Astrocyte (in vitro differentiated cells and primary cell): Measurements from ENCODE around the gene OSTM1. TPM values are rescaled to one million over a fixed set of nuclear protein-coding genes. Genes with fewer than 3 reads are reported as not detected.
A peak's percentile ranks its signal among the peaks of the same experiment; 100 is the strongest.

ENCODE experiments used
- DNase-seq: peaks from one replicate; pipeline ENCODE4 v3.0.0-alpha.2; 2010; ENCODE audit warnings: low read depth
- FAIRE-seq: peaks from 2 replicates; lab custom pipeline; 2011; peaks lifted over from hg19 to GRCh38; lab: Jason Lieb, UNC
- H2AFZ ChIP-seq: 2 replicates; pipeline ENCODE4 v1.6.0; 2012; ENCODE audit warnings: low read depth, low read length, inconsistent platforms
- H3K27ac ChIP-seq: 2 replicates; pipeline ENCODE4 v1.5.1; 2011; ENCODE audit warnings: low read depth, low read length, inconsistent platforms
- H3K27me3 ChIP-seq: 2 replicates; pipeline ENCODE4 v1.6.0; 2011; ENCODE audit warnings: low read length, inconsistent platforms; ENCODE audit not compliant: insufficient read depth
- H3K36me3 ChIP-seq: 2 replicates; pipeline ENCODE4 v1.5.1; 2011; ENCODE audit warnings: low read length, inconsistent platforms; ENCODE audit not compliant: insufficient read depth
- H3K4me1 ChIP-seq: 2 replicates; pipeline ENCODE4 v1.5.1; 2011; ENCODE audit warnings: low read length, inconsistent platforms; ENCODE audit not compliant: insufficient read depth
- H3K4me2 ChIP-seq: 2 replicates; pipeline ENCODE4 v1.6.0; 2012; ENCODE audit warnings: low read length, inconsistent platforms
- H3K4me3 ChIP-seq: 2 replicates; pipeline ENCODE4 v1.5.1; 2011; ENCODE audit warnings: low read depth, mild to moderate bottlenecking, low read length, inconsistent platforms; ENCODE audit not compliant: insufficient read depth
- H3K79me2 ChIP-seq: 2 replicates; pipeline ENCODE4 v1.6.0; 2012; ENCODE audit warnings: mild to moderate bottlenecking, low read length, inconsistent platforms; ENCODE audit not compliant: insufficient read depth
- H3K9ac ChIP-seq: 2 replicates; pipeline ENCODE4 v1.6.0; 2012; ENCODE audit warnings: mild to moderate bottlenecking, low read length, inconsistent platforms
- H3K9me3 ChIP-seq: 2 replicates; pipeline ENCODE4 v1.5.1; 2012; ENCODE audit warnings: low read depth, mild to moderate bottlenecking, low read length, inconsistent platforms; ENCODE audit not compliant: insufficient read depth
- H4K20me1 ChIP-seq: 2 replicates; pipeline ENCODE4 v1.6.0; 2012; ENCODE audit warnings: low read length, inconsistent platforms; ENCODE audit not compliant: insufficient read depth
- H3K27ac Mint-ChIP-seq: one replicate; pipeline ENCODE4 v1.8.0; 2021; ENCODE audit warnings: mild to moderate bottlenecking, mixed read lengths; ENCODE audit not compliant: unreplicated experiment
- H3K27me3 Mint-ChIP-seq: one replicate; pipeline ENCODE4 v1.8.0; 2021; ENCODE audit warnings: low read depth, mixed read lengths; ENCODE audit not compliant: unreplicated experiment
- H3K36me3 Mint-ChIP-seq: one replicate; pipeline ENCODE4 v1.8.0; 2021; ENCODE audit warnings: low read depth, mixed read lengths; ENCODE audit not compliant: unreplicated experiment
- H3K4me1 Mint-ChIP-seq: one replicate; pipeline ENCODE4 v1.8.0; 2021; ENCODE audit warnings: low read depth, mixed read lengths; ENCODE audit not compliant: unreplicated experiment
- H3K4me3 Mint-ChIP-seq: one replicate; pipeline ENCODE4 v1.8.0; 2021; ENCODE audit warnings: mild to moderate bottlenecking, moderate library complexity, mixed read lengths; ENCODE audit not compliant: unreplicated experiment
- H3K9me3 Mint-ChIP-seq: one replicate; pipeline ENCODE4 v1.8.0; 2021; ENCODE audit warnings: mild to moderate bottlenecking, mixed read lengths; ENCODE audit not compliant: unreplicated experiment
- EZH2 ChIP-seq: IDR thresholded peaks from 2 replicates; pipeline ENCODE4 v1.6.1; 2012; ENCODE audit warnings: mild to moderate bottlenecking, low read length, inconsistent platforms; ENCODE audit not compliant: insufficient read depth
- total RNA-seq: library from RNA; stranded (reverse); gene quantifications from 2 replicates; pipeline ENCODE4 v1.2.1, GENCODE V29; 2021
- TF ChIP-seq, protein P1 (sequence below): IDR thresholded peaks from 2 replicates; pipeline ENCODE4 v1.5.1; 2011; ENCODE audit warnings: low read depth, mild to moderate bottlenecking, inconsistent platforms, low read length, moderate library complexity; ENCODE audit not compliant: insufficient read depth

Gene OSTM1
- total RNA-seq, 1 donor from 2014 or later: 58.3 TPM

DNA sequence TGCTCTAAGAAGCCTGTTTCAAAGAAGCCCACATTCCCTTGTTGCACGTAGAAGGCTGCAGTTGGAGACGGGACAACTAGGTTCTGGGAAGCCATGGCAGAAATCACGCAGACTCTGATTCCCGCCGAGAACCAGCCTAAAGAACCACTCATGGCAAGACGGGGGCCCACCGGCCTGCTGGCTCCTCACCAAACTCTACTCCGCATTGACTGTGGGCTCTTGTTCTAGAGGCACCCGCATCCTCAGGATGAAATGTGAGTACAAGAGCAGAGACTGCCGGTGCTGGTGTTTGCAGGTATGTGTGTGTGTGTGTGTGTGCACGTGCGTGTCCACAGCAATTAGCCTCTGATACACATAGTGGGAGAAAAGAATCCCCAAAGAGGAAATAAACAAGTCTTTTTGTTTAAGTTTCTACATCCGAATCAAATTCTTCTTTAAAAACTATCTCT, 49.0 kb upstream of the OSTM1 start:
- Histone ChIP-seq H3K9ac (no peak overlapping the region), H2AFZ (no peak overlapping the region), H3K4me2 (no peak overlapping the region), H3K4me1 (peaks cover 13% of the 10 kb centered on the region), H3K9me3 (no peaks in the 10 kb centered on the region), H3K36me3 (no peaks in the 10 kb centered on the region), H3K27ac (no peak overlapping the region), H3K4me3 (no peak overlapping the region), H3K79me2 (no peaks in the 10 kb centered on the region), H4K20me1 (no peaks in the 10 kb centered on the region), H3K27me3 (peaks cover 75% of the 10 kb centered on the region)
- no peak overlapping the region for H3K4me3 Mint-ChIP-seq
- H3K36me3 Mint-ChIP-seq: no peaks in the 10 kb centered on the region
- H3K4me1 Mint-ChIP-seq: peaks cover 10% of the 10 kb centered on the region
- DNase-seq (no peak), FAIRE-seq (no peak)
- H3K9me3 Mint-ChIP-seq: peaks cover 16% of the 10 kb centered on the region
- TF ChIP-seq EZH2: peak; percentile 14
- TF ChIP-seq, protein P1, sequence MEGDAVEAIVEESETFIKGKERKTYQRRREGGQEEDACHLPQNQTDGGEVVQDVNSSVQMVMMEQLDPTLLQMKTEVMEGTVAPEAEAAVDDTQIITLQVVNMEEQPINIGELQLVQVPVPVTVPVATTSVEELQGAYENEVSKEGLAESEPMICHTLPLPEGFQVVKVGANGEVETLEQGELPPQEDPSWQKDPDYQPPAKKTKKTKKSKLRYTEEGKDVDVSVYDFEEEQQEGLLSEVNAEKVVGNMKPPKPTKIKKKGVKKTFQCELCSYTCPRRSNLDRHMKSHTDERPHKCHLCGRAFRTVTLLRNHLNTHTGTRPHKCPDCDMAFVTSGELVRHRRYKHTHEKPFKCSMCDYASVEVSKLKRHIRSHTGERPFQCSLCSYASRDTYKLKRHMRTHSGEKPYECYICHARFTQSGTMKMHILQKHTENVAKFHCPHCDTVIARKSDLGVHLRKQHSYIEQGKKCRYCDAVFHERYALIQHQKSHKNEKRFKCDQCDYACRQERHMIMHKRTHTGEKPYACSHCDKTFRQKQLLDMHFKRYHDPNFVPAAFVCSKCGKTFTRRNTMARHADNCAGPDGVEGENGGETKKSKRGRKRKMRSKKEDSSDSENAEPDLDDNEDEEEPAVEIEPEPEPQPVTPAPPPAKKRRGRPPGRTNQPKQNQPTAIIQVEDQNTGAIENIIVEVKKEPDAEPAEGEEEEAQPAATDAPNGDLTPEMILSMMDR: no peak
- peaks cover 84% of the 10 kb centered on the region for H3K27me3 Mint-ChIP-seq
- no peak overlapping the region for H3K27ac Mint-ChIP-seq

- H3K27me3 Mint-ChIP-seq: peaks cover 83% of the 10 kb centered on the region
- Histone ChIP-seq H4K20me1 (peaks cover 4% of the 10 kb centered on the region), H3K27ac (no peak overlapping the region), H3K9me3 (no peaks in the 10 kb centered on the region), H3K9ac (no peak overlapping the region), H2AFZ (no peak overlapping the region), H3K79me2 (no peaks in the 10 kb centered on the region), H3K27me3 (peaks cover 80% of the 10 kb centered on the region), H3K4me1 (peaks cover 13% of the 10 kb centered on the region), H3K4me2 (no peak overlapping the region), H3K4me3 (no peak overlapping the region), H3K36me3 (no peaks in the 10 kb centered on the region)
- H3K4me1 Mint-ChIP-seq: peaks cover 15% of the 10 kb centered on the region
- no peak for FAIRE-seq
- no peak overlapping the region for H3K27ac Mint-ChIP-seq
- TF ChIP-seq EZH2: no peak
- TF ChIP-seq, protein P1: no peak
- DNase-seq: no peak
- H3K9me3 Mint-ChIP-seq: peaks cover 19% of the 10 kb centered on the region
- peaks cover 2% of the 10 kb centered on the region for H3K36me3 Mint-ChIP-seq
- no peak overlapping the region for H3K4me3 Mint-ChIP-seq
Observed at GRCh38 chr6:108121612-108122011, 47.1 kb upstream of the OSTM1 start.

DNA sequence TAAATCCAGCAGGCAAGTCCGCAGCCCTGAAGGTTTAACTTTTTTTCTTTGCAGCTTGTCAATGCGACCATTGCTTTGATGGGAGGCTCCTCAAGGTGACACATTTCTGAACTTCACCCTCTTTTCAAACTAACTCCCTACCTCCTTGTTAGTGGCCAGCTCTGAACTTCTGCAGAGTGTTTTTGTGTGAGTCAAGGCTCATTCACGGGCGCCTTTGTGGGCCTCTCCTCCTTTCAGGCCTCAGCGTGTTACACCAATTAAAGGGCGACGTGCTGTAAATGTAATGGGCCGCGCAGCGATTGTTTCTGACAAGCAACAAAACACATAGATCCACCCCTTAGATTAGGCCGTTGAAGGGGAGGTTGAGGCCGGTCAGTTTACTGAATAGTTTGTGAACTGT, 45.8 kb upstream of the OSTM1 start:
- H3K36me3 ChIP-seq: no peaks in the 10 kb centered on the region
- Mint-ChIP-seq H3K36me3 (peaks cover 2% of the 10 kb centered on the region), H3K4me3 (no peak overlapping the region), H3K27me3 (peaks cover 83% of the 10 kb centered on the region), H3K27ac (peak overlapping the region; percentile 53), H3K9me3 (peaks cover 24% of the 10 kb centered on the region), H3K4me1 (peaks cover 15% of the 10 kb centered on the region)
- peaks cover 84% of the 10 kb centered on the region for H3K27me3 ChIP-seq
- H3K4me2 ChIP-seq: peak overlapping the region; percentile 23
- H2AFZ ChIP-seq: peak overlapping the region; percentile 5
- no peaks in the 10 kb centered on the region for H3K79me2 ChIP-seq
- FAIRE-seq (no peak), DNase-seq (no peak)
- H3K27ac ChIP-seq: no peak overlapping the region
- TF ChIP-seq EZH2: no peak
- TF ChIP-seq, protein P1: no peak
- no peak overlapping the region for H3K9ac ChIP-seq
- H3K4me3 ChIP-seq: no peak overlapping the region
- H4K20me1 ChIP-seq: peaks cover 4% of the 10 kb centered on the region
- peaks cover 13% of the 10 kb centered on the region for H3K4me1 ChIP-seq
- no peaks in the 10 kb centered on the region for H3K9me3 ChIP-seq
